Hindlimb muscle (tissue), 1 donor: ENCODE data around the gene HENMT1. TPM values are rescaled to one million over a fixed set of nuclear protein-coding genes. Genes with fewer than 3 reads are reported as not detected.
A peak's percentile ranks its signal among the peaks of the same experiment; 100 is the strongest.
"Not testable (repeated sequence)": the region's sequence is repeated elsewhere in the genome, so short reads cannot be mapped to it uniquely, and the experiment has no call there.

Experiments
- DNase-seq: peaks from one replicate; pipeline ENCODE4 v3.0.0-alpha.2; 2013
- polyA plus RNA-seq: library from polyadenylated mRNA; unstranded; fragments of 120-200 nt; gene quantifications from one replicate; pipeline ENCODE4 v1.2.1, GENCODE V29; 2013; ENCODE audit not compliant: insufficient read length

The HENMT1 gene
- polyA plus RNA-seq: 20.4 TPM

DNA sequence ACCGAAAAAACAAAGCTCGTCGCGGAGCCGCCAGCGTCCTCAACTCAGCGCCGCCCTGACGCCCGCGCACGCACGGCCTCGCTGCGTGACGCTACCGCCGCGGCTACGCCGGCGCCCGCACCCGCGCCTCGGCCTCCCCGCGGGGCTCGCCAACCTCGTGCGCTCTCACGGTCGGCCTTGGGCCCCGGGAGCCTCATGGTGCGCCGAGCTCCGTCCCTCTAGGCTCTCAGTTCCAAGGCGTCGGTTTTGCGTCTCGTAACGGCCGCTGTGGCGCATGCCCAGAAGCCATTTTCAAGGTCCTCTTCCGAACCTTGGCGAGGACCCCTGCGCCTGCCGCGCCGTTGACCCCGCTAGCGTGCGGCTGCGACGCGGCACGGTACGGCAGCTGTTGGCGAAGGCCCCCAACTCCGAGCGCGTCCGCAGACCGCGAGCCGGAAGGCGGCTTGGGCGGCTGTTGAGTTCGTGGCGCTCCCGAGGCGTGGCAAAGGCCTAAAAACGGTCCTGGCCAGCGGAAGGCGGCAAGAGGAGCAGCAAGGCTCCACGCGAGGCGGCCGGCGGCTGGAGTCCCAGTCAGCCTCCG, at the start of gene HENMT1:
Gene HENMT1 (minus strand): TSS at position 64 of the 580 bp plus-strand sequence. CDS start 1,209 bp downstream, outside the sequence.
- peak; percentile 87 for DNase-seq

- no peak for DNase-seq
These were observed 48.1 kb upstream of the HENMT1 start for GRCh38 chr1:108708691-108709660.

DNA sequence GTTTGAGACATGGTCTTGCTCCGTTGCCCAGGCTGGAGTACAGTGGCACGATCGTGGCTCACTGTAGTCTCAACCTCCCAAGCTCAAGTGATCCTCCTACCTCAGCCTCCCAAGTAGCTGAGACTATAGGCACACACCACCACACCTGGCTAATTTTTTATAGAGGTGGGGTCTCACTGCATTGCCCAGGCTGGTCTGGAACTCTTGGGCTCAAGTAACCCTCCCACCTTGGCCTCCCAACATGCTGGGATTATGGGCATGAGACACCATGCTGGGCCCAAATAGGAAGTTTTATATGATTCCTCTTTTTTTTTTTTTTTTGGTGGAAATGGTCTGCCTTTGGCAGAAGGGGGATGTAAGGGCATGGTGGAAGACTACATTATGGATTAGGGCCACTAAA, 45.8 kb upstream of the HENMT1 start:
- DNase-seq: no peak

GRCh38 chr1:108704496-108704895, 43.6 kb upstream of the HENMT1 start:
- no peak for DNase-seq

DNA sequence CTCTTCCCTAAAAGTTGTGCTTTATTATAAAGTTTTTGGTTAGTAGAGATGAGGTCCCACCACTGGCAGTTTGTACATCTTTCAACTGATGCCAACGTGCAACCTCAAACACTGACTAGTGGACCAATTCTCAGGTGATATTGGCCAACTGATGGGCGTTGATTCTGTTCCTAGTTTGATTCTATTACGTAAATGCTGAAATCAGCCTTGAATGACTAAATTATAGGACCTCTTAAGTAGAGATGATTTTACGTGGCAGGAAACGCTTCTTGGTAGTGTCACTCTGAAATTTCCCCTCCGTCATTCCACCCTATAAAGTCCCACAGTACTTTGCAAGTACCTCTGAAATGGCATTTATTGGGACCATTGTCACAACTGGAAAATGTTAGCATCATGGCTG, 43.0 kb upstream of the HENMT1 start:
- no peak for DNase-seq

DNA sequence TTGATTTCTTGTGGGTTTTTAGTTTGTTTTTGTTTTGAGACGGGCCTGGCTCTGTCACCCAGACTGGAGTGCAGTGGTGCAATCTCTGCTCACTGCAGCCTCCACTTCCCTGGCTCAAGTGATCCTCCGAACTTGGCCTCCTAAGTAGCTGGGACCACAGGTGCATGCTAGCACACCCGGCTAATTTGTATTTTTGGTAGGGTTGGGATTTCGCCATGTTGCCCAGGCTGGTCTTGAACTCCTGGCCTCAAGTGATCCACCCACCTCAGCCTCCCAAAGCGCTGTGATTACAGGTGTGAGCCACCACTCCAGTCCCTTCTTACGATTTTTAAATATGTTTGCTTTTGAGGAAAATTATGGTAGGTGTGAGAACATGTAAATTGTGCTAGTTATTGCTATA, 41.2 kb upstream of the HENMT1 start:
- not testable (repeated sequence) for DNase-seq

DNA sequence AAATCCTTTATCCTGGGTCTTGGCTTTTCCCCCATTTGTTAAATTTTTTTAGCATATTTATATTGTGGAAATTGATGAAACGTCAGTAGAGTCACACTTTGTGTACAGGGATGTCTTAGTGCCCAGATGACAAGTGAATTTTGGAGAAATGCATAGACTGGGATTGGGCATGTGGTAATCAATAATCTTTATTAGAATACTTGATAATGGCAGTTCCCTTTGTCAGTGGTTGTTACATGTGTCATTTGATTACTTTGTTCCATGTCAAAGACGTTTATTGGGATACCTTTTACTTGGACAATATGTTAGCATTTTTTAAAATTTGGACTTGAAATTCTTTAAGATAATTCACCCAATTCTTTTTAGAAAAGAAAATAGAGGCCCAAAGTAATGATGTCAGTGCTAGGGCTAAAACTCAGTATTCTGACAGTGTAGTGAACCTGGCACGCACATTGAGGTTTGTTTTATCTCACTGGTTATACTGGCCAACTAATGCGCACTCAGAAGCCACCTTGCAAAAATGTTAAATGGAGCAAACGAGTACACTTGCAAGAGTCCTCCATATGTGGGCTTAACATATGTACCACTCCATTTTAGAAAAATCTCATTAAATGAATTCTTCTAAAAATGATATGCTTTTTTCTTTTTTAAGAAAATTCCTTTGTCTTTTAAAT, 40.4 kb upstream of the HENMT1 start:
- no peak for DNase-seq

DNA sequence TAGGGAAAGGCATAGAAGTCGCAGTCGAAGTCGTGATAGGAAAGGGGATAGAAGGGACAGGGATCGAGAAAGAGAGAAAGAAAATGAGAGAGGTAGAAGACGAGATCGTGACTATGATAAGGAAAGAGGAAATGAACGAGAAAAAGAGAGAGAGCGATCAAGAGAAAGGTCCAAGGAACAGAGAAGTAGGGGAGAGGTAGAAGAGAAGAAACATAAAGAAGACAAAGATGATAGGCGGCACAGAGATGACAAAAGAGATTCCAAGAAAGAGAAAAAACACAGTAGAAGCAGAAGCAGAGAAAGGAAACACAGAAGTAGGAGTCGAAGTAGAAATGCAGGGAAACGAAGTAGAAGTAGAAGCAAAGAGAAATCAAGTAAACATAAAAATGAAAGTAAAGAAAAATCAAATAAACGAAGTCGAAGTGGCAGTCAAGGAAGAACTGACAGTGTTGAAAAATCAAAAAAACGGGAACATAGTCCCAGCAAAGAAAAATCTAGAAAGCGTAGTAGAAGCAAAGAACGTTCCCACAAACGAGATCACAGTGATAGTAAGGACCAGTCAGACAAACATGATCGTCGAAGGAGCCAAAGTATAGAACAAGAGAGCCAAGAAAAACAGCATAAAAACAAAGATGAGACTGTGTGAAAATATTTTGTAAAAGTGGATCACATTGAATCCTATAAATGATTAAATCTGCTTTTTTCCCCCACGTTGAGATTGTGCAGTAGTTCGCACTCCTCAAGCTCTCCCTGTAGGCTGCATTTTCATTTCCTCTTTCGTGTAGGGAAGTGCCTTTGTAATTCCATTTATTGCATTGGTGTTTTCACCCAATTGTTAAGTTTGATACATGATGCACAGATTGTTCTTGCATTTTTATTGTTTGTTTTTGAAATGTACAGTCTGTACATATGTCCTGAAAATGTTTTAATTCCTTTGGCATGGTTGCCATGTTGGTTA, 38.8 kb upstream of the HENMT1 start:
- no peak for DNase-seq

DNA sequence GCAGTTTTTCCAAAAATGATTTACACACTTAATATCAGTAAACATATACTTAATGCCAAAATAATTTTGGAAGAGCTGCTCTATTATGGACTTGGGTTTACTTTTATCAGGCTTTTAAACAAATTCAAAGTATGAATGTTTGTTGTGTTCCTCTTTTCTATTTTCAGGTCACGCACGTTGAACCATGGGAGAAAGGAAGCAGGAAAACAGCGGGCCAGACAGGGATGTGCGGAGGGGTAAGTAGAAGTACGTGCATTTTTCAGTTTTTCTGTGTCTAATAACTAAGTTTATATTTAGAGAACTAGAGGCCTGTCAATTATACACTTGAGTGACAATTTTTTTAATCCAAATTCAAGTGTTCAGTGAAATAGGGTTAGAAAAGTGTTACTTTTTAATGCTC, 34.6 kb upstream of the HENMT1 start:
- no peak for DNase-seq

DNA sequence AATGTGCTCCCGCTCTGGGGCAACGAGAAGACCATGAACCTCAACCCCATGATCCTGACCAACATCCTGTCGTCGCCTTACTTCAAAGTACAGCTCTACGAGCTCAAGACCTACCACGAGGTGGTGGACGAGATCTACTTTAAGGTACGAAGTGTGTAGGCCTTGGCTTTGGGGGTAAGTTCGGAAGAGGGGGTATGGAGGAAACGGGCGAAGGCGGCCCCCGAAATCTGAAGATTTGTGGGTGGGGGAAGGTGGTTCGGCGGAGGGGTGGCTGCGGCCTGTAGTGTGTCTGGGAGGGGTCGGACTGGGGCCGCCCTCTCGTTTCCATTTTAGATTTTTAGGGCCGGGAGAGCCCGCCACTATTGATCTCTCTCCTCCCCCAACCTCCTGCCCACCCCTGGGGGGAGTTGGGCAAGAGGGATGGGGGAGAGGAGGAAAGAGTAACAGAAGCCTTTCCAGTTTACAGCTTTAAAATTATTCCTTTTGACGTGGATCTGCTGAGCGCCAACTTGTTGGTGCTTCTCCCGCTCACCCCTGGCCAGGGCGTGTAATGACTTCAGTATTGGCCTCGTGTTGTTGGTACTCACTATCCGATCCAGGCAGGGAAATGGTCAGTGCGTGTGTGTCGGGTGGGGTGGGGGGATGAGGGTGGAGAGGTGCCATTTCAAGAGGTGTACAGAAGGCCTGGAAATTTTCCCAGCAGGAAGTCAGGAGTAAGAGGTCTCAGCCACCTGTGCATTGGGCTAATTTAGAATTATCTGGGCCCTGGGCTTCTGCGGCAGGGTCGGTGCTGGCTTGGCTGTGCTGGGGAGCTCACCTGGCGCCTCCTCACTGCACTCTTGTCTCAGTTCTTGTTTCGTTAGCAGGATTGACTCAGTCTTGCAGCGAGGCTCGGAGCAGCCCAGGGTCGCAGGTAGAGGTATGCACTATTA, 32.1 kb upstream of the HENMT1 start:
- peak; percentile 78 for DNase-seq

DNA sequence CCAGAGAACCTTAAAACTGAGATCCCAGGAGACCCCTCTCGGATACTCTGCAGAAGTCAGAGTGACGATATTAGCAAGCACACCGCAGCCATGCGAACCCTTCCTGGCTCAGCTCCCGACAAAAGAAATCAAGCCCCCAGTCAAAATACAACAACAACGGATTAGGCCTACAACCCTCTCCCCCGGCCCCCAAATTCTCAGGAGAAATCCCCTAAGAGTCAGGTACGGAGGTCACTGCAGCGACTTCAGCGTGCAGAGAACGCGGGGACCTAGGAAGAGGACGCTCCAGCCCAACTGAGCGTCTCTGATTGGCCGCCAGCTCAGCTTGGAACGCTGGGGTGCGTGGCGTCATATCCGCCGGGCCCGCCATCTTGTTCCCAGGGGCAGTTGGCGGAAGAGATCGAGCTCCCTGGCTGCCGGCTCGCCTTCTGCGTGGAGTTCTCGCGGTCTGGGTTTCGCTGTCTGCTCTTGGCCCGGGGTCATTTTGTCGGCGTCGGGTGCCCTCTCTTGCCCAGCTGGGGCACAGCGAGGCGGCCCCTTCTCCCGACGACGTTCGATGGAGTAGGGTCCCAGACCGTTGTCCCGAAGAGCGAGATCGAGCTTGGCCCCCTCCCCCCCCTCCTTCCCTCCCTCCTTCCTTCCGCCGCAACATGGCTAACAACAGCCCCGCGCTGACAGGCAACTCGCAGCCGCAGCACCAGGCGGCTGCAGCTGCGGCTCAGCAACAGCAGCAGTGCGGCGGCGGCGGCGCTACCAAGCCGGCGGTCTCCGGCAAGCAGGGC, 31.2 kb upstream of the HENMT1 start, which contains the start of gene PRPF38B:
Gene PRPF38B (plus strand): TSS at position 369 of the 782 bp plus-strand sequence. CDS start 282 bp downstream, at position 651.
- peak; percentile 96 for DNase-seq

DNA sequence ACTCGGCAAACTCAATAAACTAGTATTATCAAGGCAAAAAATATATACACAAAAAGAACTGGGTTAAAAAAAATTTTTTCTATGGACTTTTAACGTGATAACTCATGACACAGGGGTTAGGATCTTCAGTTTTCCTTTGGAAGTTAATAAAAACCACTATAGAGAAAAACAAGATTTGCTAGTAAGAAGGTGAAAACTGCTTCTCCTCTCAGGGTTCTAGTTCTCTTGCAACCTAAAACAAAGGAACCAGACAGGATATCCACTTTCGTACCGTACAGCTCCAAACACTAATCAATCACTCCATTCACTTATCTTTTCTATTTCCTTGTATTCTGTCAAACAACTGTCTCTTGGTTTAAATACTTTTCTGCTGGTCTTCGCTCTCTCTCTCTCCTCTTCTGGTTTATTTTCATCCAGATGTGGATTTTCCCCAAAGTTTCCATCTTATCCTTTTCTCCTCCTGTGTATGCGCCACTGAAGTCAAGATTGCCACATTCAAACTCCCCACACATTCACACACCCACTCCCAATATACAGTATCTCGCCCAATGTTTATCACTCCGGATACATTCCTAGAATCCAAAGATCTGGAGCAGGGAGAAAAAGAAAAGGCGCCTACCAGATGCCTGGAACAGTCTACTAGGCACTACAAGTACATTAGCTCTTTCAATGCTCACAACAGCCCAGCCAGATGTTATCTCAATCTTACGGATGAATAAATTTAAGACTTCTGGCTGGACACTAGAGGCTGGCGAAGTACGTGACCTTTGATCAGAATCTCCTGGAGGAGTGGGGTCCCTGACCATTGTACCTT, 30.4 kb upstream of the HENMT1 start:
- DNase-seq: no peak

- DNase-seq: no peak
These were observed 25.9 kb upstream of the HENMT1 start for GRCh38 chr1:108686614-108687313.

DNA sequence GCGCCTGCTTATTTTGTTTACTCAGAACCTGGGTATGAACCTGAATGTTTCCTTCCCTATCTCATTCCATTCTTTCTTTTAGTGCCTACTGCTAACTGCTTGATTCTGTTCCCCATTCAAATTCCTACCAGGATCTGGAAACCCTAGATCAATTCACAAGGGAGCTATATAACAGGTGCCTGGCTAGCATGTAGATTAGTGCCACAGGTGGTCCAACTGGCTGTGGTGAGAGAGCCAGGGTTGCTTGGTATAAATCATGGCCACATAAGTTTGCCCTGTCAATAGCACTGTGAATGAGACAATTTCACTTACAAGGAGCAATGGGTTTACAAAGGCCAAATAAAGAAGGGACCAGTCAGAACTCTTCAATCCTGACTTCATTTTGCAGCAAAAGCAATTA, 24.6 kb upstream of the HENMT1 start:
- no peak for DNase-seq

DNA sequence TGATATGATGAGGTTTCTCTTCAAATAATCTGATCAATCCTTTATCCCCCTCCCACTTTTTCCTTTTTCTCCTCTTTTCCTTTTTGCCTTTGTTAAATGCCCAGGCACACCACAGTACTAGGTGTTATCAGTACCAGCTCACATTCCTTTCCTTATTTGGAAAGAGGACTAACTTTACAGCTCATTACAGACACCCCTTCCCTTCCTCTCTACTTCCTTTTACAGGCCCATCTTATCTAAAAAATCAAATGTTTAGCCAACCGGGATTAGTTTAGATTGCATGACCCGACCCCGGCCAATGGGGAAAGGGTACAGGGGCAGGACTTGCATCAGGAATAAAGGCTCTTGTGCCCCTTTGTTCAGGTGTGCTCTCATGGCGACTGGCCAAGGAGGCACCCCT, 20.8 kb upstream of the HENMT1 start:
- DNase-seq: not testable (repeated sequence)

DNA sequence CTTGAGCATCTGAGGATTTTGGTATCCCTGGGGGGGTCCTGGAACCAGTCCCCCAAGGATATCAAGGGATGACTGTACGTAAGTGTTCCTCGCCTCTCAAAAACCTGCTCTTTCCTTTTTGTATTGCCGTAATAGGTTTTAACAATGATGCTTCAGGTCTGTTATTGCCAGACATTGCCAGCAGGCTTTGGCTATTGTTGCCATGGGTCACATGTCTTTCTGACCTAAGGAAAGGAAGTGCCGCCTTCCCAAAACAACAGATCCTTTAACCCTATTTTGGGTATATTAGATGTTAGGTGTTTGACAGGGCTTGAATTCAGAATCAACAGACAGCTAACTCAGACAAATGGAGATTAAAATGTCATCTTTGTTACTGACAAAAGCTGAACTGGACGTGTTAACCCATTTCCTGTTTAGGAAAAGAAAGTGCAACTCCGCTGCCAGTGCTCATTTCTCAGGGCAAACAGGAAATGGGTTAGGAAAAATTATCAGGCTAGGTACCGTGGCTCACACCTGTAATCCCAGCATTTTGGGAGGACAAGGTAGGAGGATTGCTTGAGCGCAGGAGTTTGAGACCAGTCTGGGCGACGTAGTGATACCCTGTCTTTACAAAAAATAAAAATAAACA, 18.8 kb upstream of the HENMT1 start:
- DNase-seq: no peak

GRCh38 chr1:108678706-108679105, 17.8 kb upstream of the HENMT1 start:
- DNase-seq: no peak

- DNase-seq: no peak
These were observed 10.2 kb upstream of the HENMT1 start for GRCh38 chr1:108671143-108671542.
